ENCODE results near the gene TTC21B.
A peak's percentile ranks its signal among the peaks of the same experiment; 100 is the strongest.
"Not testable (repeated sequence)": the region's sequence is repeated elsewhere in the genome, so short reads cannot be mapped to it uniquely, and the experiment has no call there.

TTC21B gene

GRCh38 chr2:165989851-165990250, 36.3 kb upstream of the TTC21B start:
- Histone ChIP-seq H4K20me1 (ENCODE audit: insufficient read depth, low read length) (no peaks in the 10 kb centered on the region), H3K27me3 (ENCODE audit: insufficient read depth, low read length) (no peaks in the 10 kb centered on the region), H2AFZ (ENCODE audit: low read length) (no peak overlapping the region), H3K4me1 (ENCODE audit: insufficient read depth, low read length, severe bottlenecking) (no peaks in the 10 kb centered on the region), H3K4me2 (ENCODE audit: low read length) (no peak overlapping the region), H3K9me2 (ENCODE audit: low read depth, low read length) (no peaks in the 10 kb centered on the region), H3F3A (ENCODE audit: insufficient read depth, low read length) (no peaks in the 10 kb centered on the region), H3K9me3 (ENCODE audit: low read length) (no peaks in the 10 kb centered on the region), H3K36me3 (ENCODE audit: insufficient read depth, low read length) (no peaks in the 10 kb centered on the region), H3K9ac (ENCODE audit: low read length) (no peak overlapping the region), H3K27ac (ENCODE audit: low read depth, low read length, poor library complexity, severe bottlenecking) (no peak overlapping the region), H3K4me3 (ENCODE audit: low read depth, low read length, poor library complexity, severe bottlenecking) (no peak overlapping the region), H3K79me2 (ENCODE audit: insufficient read depth, low read length) (no peaks in the 10 kb centered on the region)
- TF ChIP-seq CTCF (IDR thresholded peaks at IDR 0.05; ENCODE audit: low read length) (no peak), EZH2 (IDR thresholded peaks at IDR 0.05; ENCODE audit: borderline replicate concordance, low read length) (no peak)

- H3K9me2 ChIP-seq (ENCODE audit: low read depth, low read length), result no peaks in the 10 kb centered on the region
- TF ChIP-seq EZH2 (IDR thresholded peaks at IDR 0.05; ENCODE audit: borderline replicate concordance, low read length) (no peak), CTCF (IDR thresholded peaks at IDR 0.05; ENCODE audit: low read length) (no peak)
- H3K79me2 ChIP-seq (ENCODE audit: insufficient read depth, low read length), result no peaks in the 10 kb centered on the region
- H3K9ac ChIP-seq (ENCODE audit: low read length), result no peak overlapping the region
- no peaks in the 10 kb centered on the region for H4K20me1 ChIP-seq (ENCODE audit: insufficient read depth, low read length)
- no peaks in the 10 kb centered on the region for H3K27me3 ChIP-seq (ENCODE audit: insufficient read depth, low read length)
- no peak overlapping the region for H2AFZ ChIP-seq (ENCODE audit: low read length)
- H3K27ac ChIP-seq (ENCODE audit: low read depth, low read length, poor library complexity, severe bottlenecking), result no peak overlapping the region
- no peaks in the 10 kb centered on the region for H3K9me3 ChIP-seq (ENCODE audit: low read length)
- H3K4me2 ChIP-seq (ENCODE audit: low read length), result no peak overlapping the region
- H3K36me3 ChIP-seq (ENCODE audit: insufficient read depth, low read length), result no peaks in the 10 kb centered on the region
- H3F3A ChIP-seq (ENCODE audit: insufficient read depth, low read length), result no peaks in the 10 kb centered on the region
- no peak overlapping the region for H3K4me3 ChIP-seq (ENCODE audit: low read depth, low read length, poor library complexity, severe bottlenecking)
- no peaks in the 10 kb centered on the region for H3K4me1 ChIP-seq (ENCODE audit: insufficient read depth, low read length, severe bottlenecking)
Observed at GRCh38 chr2:165985120-165985519, 31.5 kb upstream of the TTC21B start.

GRCh38 chr2:165972161-165972560, 18.6 kb upstream of the TTC21B start:
- H3K27me3 ChIP-seq (ENCODE audit: insufficient read depth, low read length); H2AFZ ChIP-seq (ENCODE audit: low read length); H3K4me2 ChIP-seq (ENCODE audit: low read length): not testable (repeated sequence)

GRCh38 chr2:165970663-165971062, 17.1 kb upstream of the TTC21B start:
- no peaks in the 10 kb centered on the region for H3K9me3 ChIP-seq (ENCODE audit: low read length)
- no peaks in the 10 kb centered on the region for H3K79me2 ChIP-seq (ENCODE audit: insufficient read depth, low read length)
- H3K4me2 ChIP-seq (ENCODE audit: low read length), result no peak overlapping the region
- no peaks in the 10 kb centered on the region for H3K4me1 ChIP-seq (ENCODE audit: insufficient read depth, low read length, severe bottlenecking)
- no peak for TF ChIP-seq EZH2 (IDR thresholded peaks at IDR 0.05; ENCODE audit: borderline replicate concordance, low read length)
- TF ChIP-seq CTCF (IDR thresholded peaks at IDR 0.05; ENCODE audit: low read length), result peak; percentile 17; the same call in 1 of the 2 replicates
- H3K9ac ChIP-seq (ENCODE audit: low read length), result no peak overlapping the region
- H3K27ac ChIP-seq (ENCODE audit: low read depth, low read length, poor library complexity, severe bottlenecking), result no peak overlapping the region
- no peaks in the 10 kb centered on the region for H3F3A ChIP-seq (ENCODE audit: insufficient read depth, low read length)
- no peaks in the 10 kb centered on the region for H3K27me3 ChIP-seq (ENCODE audit: insufficient read depth, low read length)
- no peak overlapping the region for H3K4me3 ChIP-seq (ENCODE audit: low read depth, low read length, poor library complexity, severe bottlenecking)
- no peaks in the 10 kb centered on the region for H4K20me1 ChIP-seq (ENCODE audit: insufficient read depth, low read length)
- no peaks in the 10 kb centered on the region for H3K36me3 ChIP-seq (ENCODE audit: insufficient read depth, low read length)
- H3K9me2 ChIP-seq (ENCODE audit: low read depth, low read length), result no peaks in the 10 kb centered on the region
- no peak overlapping the region for H2AFZ ChIP-seq (ENCODE audit: low read length)

More at GRCh38 chr2:165972161-165972560, 18.6 kb upstream of the TTC21B start:
- not testable (repeated sequence) for H3K4me3 ChIP-seq (ENCODE audit: low read depth, low read length, poor library complexity, severe bottlenecking); H3F3A ChIP-seq (ENCODE audit: insufficient read depth, low read length); H3K9me2 ChIP-seq (ENCODE audit: low read depth, low read length); H3K4me1 ChIP-seq (ENCODE audit: insufficient read depth, low read length, severe bottlenecking); H3K36me3 ChIP-seq (ENCODE audit: insufficient read depth, low read length); H3K9ac ChIP-seq (ENCODE audit: low read length); H3K79me2 ChIP-seq (ENCODE audit: insufficient read depth, low read length); H3K27ac ChIP-seq (ENCODE audit: low read depth, low read length, poor library complexity, severe bottlenecking); H4K20me1 ChIP-seq (ENCODE audit: insufficient read depth, low read length); H3K9me3 ChIP-seq (ENCODE audit: low read length)
